ENCODE data around the gene ACTBL2.
"Not testable (repeated sequence)": the region's sequence is repeated elsewhere in the genome, so short reads cannot be mapped to it uniquely, and the experiment has no call there.

ACTBL2 gene

GRCh38 chr5:57493034-57493433 lies 10.4 kb upstream of the ACTBL2 start:
- no peak for DNase-seq

GRCh38 chr5:57492632-57493031 lies 10.0 kb upstream of the ACTBL2 start:
- DNase-seq: no peak

GRCh38 chr5:57491369-57491965 lies 8.9 kb upstream of the ACTBL2 start:
- DNase-seq: no peak

- DNase-seq: no peak
These were observed 5.8 kb upstream of the ACTBL2 start for GRCh38 chr5:57488215-57488955.

- DNase-seq: no peak
These were observed 3.5 kb upstream of the ACTBL2 start for GRCh38 chr5:57486027-57486602.

- no peak for DNase-seq
These were observed 3.8 kb downstream of the ACTBL2 start for GRCh38 chr5:57478826-57479225.

- no peak for DNase-seq
These were observed 6.0 kb downstream of the ACTBL2 start for GRCh38 chr5:57476601-57477056.

- DNase-seq: no peak
These were observed 12.3 kb downstream of the ACTBL2 start for GRCh38 chr5:57470339-57470738.

GRCh38 chr5:57468481-57469163 lies 14.0 kb downstream of the ACTBL2 start:
- no peak for DNase-seq

GRCh38 chr5:57466544-57466943 lies 16.1 kb downstream of the ACTBL2 start:
- DNase-seq: no peak

GRCh38 chr5:57460056-57460455 lies 22.6 kb downstream of the ACTBL2 start:
- not testable (repeated sequence) for DNase-seq

- DNase-seq: no peak
These were observed 24.2 kb downstream of the ACTBL2 start for GRCh38 chr5:57458443-57458842.

GRCh38 chr5:57456531-57457135 lies 26.0 kb downstream of the ACTBL2 start:
- DNase-seq: no peak

- no peak for DNase-seq
These were observed 26.8 kb downstream of the ACTBL2 start for GRCh38 chr5:57455511-57456455.

GRCh38 chr5:57454896-57455295 lies 27.7 kb downstream of the ACTBL2 start:
- no peak for DNase-seq

GRCh38 chr5:57453728-57454127 lies 28.9 kb downstream of the ACTBL2 start:
- no peak for DNase-seq

GRCh38 chr5:57452885-57453284 lies 29.7 kb downstream of the ACTBL2 start:
- no peak for DNase-seq

- no peak for DNase-seq
These were observed 31.4 kb downstream of the ACTBL2 start for GRCh38 chr5:57450991-57451876.

GRCh38 chr5:57448751-57449150 lies 33.9 kb downstream of the ACTBL2 start:
- DNase-seq: no peak

GRCh38 chr5:57448287-57448686 lies 34.3 kb downstream of the ACTBL2 start:
- DNase-seq: no peak

GRCh38 chr5:57447658-57448057 lies 35.0 kb downstream of the ACTBL2 start:
- DNase-seq: no peak

All from stimulated activated naive CD4-positive, alpha-beta T cell treated with Interleukin-2 at 50 U/mL for 16 hours (primary cell).